ENCODE measurements around the gene LDLRAD4.

GRCh38 chr18:13331846-13332245 lies 113.3 kb downstream of the LDLRAD4 start:
- TF ChIP-seq CTCF (IDR thresholded peaks at IDR 0.05; ENCODE audit: insufficient read depth, low read length) (no peak), POLR2AphosphoS5 (IDR thresholded peaks at IDR 0.05; ENCODE audit: low read depth) (no peak), GABPA (IDR thresholded peaks at IDR 0.05; ENCODE audit: low read depth) (no peak), REST (IDR thresholded peaks at IDR 0.05; ENCODE audit: insufficient replicate concordance, low read depth) (no peak), SPI1 (IDR thresholded peaks at IDR 0.05; ENCODE audit: borderline replicate concordance, low read depth) (no peak)

Data from HL-60 (cell line).